Pancreas (tissue), 10 donors: ENCODE measurements around the gene ACO1. TPM values are rescaled to one million over a fixed set of nuclear protein-coding genes. Genes with fewer than 3 reads are reported as not detected.
A peak's percentile ranks its signal among the peaks of the same experiment; 100 is the strongest.

Experiments
- ATAC-seq, 4 donors: fragments of 200-7000 bp; cut with Tn5 transposase; one replicate each; pipeline versions ENCODE4 v1.8.0 to v1.9.1; 2020; ENCODE audit warnings: mild to moderate bottlenecking in 4 of 4, moderate library complexity in 4 of 4
- DNase-seq, 6 donors: peaks; one replicate each; pipeline ENCODE4 v3.0.0-alpha.2; 2020
- FAIRE-seq: peaks from 2 replicates; lab custom pipeline; 2012; peaks lifted over from hg19 to GRCh38; lab: Jason Lieb, UNC
- H3K27ac ChIP-seq, 4 donors: fragments of 200-600 bp; sonication (generic); 1 replicate in 3 of 4; 2 replicates in 1 of 4; pipeline versions ENCODE4 v1.5.0 to v1.8.0; 2020
- H3K27me3 ChIP-seq, 4 donors: fragments of 200-600 bp; one replicate each; pipeline ENCODE4 v1.8.0; 2021
- H3K36me3 ChIP-seq, 3 donors: fragments of 200-600 bp; sonication (generic) in 1 of 3; one replicate each; pipeline versions ENCODE4 v1.5.0 to v1.8.0; 2020 to 2021
- H3K4me1 ChIP-seq, 3 donors: fragments of 200-600 bp; one replicate each; pipeline ENCODE4 v1.8.0; 2021
- H3K4me3 ChIP-seq, 4 donors: fragments of 200-600 bp; sonication (generic) in 2 of 4; one replicate each; pipeline versions ENCODE4 v1.5.0 to v1.8.0; 2020 to 2021
- H3K9me3 ChIP-seq, 4 donors: fragments of 200-600 bp; one replicate each; pipeline ENCODE4 v1.8.0; 2021
- WGBS, 2 donors: extraction: QIAGEN DNeasy Blood & Tissue Kit; methylation state at CpG; one replicate each; pipeline ENCODE4 v1.1.7; 2013; 5-methylcytosine and 5-hydroxymethylcytosine counted together
- intact Hi-C, 3 donors: fragments of 100-400 bp; cut with DNase I; formaldehyde crosslinking; loops; one replicate each; pipeline versions ENCODE4 v1.11.1 to v1.14.2; 2022
- polyA plus RNA-seq, 2 donors: library from polyadenylated mRNA; stranded (reverse); fragments of 200-250 nt; gene quantifications; one replicate each; pipeline ENCODE4 v1.2.3, GENCODE V29; 2013
- total RNA-seq, 6 donors: library from RNA; stranded (reverse); fragmentation: NEBNext Ultra II Directional in 4 of 6; extraction: Animal tissue kit (Norgen Biotek cat#: 25700) in 4 of 6; gene quantifications; one replicate each; pipeline versions ENCODE4 v1.2.1 to v1.2.4, GENCODE V29; 2021 to 2023
- TF ChIP-seq, protein P1 (sequence below), 4 donors: fragments of 200-600 bp; sonication (generic) in 3 of 4; IDR thresholded peaks; one replicate each; pipeline versions ENCODE4 v1.5.0 to v1.8.0; 2021; ENCODE audit warnings: antibody characterized with exemption in 4 of 4
- donor health status: healthy with polysubstance abuse.
- donor health status: DM: no; HTN: no; CAD: no; lungs with moderate emphysema.
- donor health status: DM: no; HTN: no; CAD: no.
- donor health status: control.
- donor health status: control.
- donor health status: Bipolar disorder and iron deficiency.
- donor health status: DM: yes; HTN: yes; CAD: no.
- donor health status: DM: no; HTN: no; CAD: no.
- donor health status: DM: no; HTN: no; CAD: no.
- donor health status: DM: yes; HTN: yes; CAD: no.

Gene ACO1
- total and polyA plus RNA-seq, 8 donors = 8.7 to 35.6 (median 29.0) TPM

DNA sequence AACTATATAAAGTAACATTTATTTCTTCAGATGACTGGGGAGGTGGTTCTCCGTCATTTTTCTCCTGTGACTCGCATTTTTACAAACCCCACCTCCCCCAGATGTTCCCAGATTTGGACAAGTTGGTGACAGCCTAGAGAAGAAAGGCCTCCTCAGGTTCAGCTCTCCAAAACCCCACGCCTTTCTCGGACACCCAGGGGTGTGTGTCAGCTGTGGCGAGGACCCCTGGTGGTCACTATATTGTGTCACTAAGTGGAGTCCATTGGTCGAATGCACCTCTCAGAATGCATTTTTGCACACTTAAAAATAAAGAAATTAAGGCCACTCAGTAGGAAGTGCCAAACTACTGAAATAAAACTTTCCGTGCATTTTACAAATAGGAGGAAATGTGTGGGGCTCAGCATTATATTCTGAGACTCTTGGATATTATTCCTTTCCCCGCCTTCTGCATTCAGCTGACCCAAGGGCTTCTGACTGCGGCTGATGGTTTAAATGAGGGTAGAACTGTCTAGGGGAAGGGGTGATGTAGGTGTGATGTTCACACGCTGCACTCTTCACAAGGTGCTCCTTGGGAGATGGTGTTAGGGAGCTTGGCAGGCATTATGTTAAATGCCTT, 47.6 kb downstream of the ACO1 start:
- peaks cover 0 to 9% (median 0%) of the 10 kb centered on the region in 3 donors for H3K4me1 ChIP-seq
- peak in 3 of 4 donors; percentile 33 to 53 (median 44) for ATAC-seq
- TF ChIP-seq, protein P1, sequence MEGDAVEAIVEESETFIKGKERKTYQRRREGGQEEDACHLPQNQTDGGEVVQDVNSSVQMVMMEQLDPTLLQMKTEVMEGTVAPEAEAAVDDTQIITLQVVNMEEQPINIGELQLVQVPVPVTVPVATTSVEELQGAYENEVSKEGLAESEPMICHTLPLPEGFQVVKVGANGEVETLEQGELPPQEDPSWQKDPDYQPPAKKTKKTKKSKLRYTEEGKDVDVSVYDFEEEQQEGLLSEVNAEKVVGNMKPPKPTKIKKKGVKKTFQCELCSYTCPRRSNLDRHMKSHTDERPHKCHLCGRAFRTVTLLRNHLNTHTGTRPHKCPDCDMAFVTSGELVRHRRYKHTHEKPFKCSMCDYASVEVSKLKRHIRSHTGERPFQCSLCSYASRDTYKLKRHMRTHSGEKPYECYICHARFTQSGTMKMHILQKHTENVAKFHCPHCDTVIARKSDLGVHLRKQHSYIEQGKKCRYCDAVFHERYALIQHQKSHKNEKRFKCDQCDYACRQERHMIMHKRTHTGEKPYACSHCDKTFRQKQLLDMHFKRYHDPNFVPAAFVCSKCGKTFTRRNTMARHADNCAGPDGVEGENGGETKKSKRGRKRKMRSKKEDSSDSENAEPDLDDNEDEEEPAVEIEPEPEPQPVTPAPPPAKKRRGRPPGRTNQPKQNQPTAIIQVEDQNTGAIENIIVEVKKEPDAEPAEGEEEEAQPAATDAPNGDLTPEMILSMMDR (IDR thresholded peaks at IDR 0.05) = peak in 3 of 4 donors; percentile 17 to 31 (median 18)

GRCh38 chr9:32434892-32435291, 50.4 kb downstream of the ACO1 start:
- WGBS, 2 donors = 75 to 78% methylated on average over 6 of the region's 6 CpGs
- no peaks in the 10 kb centered on the region for H3K9me3 ChIP-seq
- no peak for FAIRE-seq
- no peak for DNase-seq
- TF ChIP-seq, protein P1 (IDR thresholded peaks at IDR 0.05) = no peak
- no peaks in the 10 kb centered on the region for H3K4me1 ChIP-seq
- peaks cover 2 to 58% (median 4%) of the 10 kb centered on the region in 3 donors for H3K36me3 ChIP-seq
- no peak for ATAC-seq
- H3K4me3 ChIP-seq = no peak overlapping the region
- no peak overlapping the region for H3K27ac ChIP-seq
- intact Hi-C loops = loop anchor here in 2 of 3 donors (5.0 to 10.0 kb wide), 3 partner anchors 53 to 140 kb away; partner anchors contain the start of genes ACO1 (in 1 of the 2) and NDUFB6 (in 1 of the 2)
- H3K27me3 ChIP-seq = no peaks in the 10 kb centered on the region

More for the DNA sequence above, 47.6 kb downstream of the ACO1 start:
- intact Hi-C loops = loop anchor here in 2 of 3 donors (5.0 to 10.0 kb wide), 3 partner anchors 50 to 143 kb away; partner anchors contain the start of genes ACO1 (in 1 of the 2) and NDUFB6 (in 1 of the 2)
- FAIRE-seq (no peak), DNase-seq (peak in 4 of 6 donors; percentile 8 to 40 (median 32))
- Histone ChIP-seq H3K4me3 (no peak overlapping the region), H3K27ac (no peak overlapping the region), H3K36me3 (peaks cover 2 to 49% (median 4%) of the 10 kb centered on the region in 3 donors), H3K9me3 (no peaks in the 10 kb centered on the region), H3K27me3 (no peaks in the 10 kb centered on the region)
- WGBS, 2 donors = 78 to 79% methylated on average over 10 of the region's 10 CpGs

GRCh38 chr9:32441678-32442077, 57.2 kb downstream of the ACO1 start:
- H3K9me3 ChIP-seq = no peaks in the 10 kb centered on the region
- TF ChIP-seq, protein P1 (IDR thresholded peaks at IDR 0.05) = no peak
- no peak for DNase-seq
- H3K4me1 ChIP-seq = no peaks in the 10 kb centered on the region
- H3K27me3 ChIP-seq = no peaks in the 10 kb centered on the region
- WGBS, 2 donors = 79% methylated on average over 5 of the region's 5 CpGs
- H3K36me3 ChIP-seq = peaks cover 0 to 33% (median 0%) of the 10 kb centered on the region in 3 donors
- no peak overlapping the region for H3K27ac ChIP-seq
- intact Hi-C loops = loop anchor here in 1 of 3 donors (5.0 kb wide), 1 partner anchor 131 kb away; the partner anchor contains the start of gene NDUFB6
- no peak overlapping the region for H3K4me3 ChIP-seq
- ATAC-seq = no peak
- no peak for FAIRE-seq

DNA sequence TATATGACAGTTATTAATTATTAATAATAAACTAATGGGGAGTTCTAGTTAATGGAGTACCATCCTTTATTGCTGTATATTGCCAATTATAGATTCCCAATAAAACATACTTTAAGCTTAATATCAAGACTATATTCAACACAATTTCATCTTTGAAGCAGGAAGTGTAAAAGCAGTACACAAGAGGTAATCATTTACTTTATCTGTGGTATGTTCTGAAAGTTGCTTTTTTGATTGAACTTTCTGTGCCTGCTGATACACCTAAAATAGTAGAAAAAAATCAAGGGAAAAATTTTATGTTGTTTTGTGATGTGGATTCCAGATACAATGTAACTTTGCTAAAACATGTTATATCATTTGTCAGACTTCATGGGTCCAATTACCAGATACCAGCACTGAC, 58.0 kb downstream of the ACO1 start:
- H3K27ac ChIP-seq = no peak overlapping the region
- intact Hi-C loops = loop anchor here in 1 of 3 donors (5.0 kb wide), 1 partner anchor 130 kb away; the partner anchor contains the start of gene NDUFB6
- DNase-seq = no peak
- no peak for FAIRE-seq
- no peaks in the 10 kb centered on the region for H3K4me1 ChIP-seq
- H3K4me3 ChIP-seq = no peak overlapping the region
- no peak for ATAC-seq
- H3K9me3 ChIP-seq = no peaks in the 10 kb centered on the region
- H3K36me3 ChIP-seq = peaks cover 0 to 31% (median 4%) of the 10 kb centered on the region in 3 donors
- no peaks in the 10 kb centered on the region for H3K27me3 ChIP-seq
- TF ChIP-seq, protein P1 (IDR thresholded peaks at IDR 0.05) = no peak

GRCh38 chr9:32449969-32450368, 65.5 kb downstream of the ACO1 start:
- Histone ChIP-seq H3K9me3 (no peaks in the 10 kb centered on the region), H3K36me3 (peaks cover 17 to 45% (median 21%) of the 10 kb centered on the region in 3 donors), H3K27ac (no peak overlapping the region), H3K4me3 (no peak overlapping the region), H3K4me1 (no peaks in the 10 kb centered on the region), H3K27me3 (no peaks in the 10 kb centered on the region)
- FAIRE-seq (no peak), ATAC-seq (no peak), DNase-seq (no peak)
- intact Hi-C loops = no loop called here
- WGBS, 2 donors = 86 to 87% methylated on average over 6 of the region's 6 CpGs
- TF ChIP-seq, protein P1 (IDR thresholded peaks at IDR 0.05) = no peak
